GM23338 (cell line): ENCODE results near the gene CCDC191. TPM values are rescaled to one million over a fixed set of nuclear protein-coding genes. Genes with fewer than 3 reads are reported as not detected.
A peak's percentile ranks its signal among the peaks of the same experiment; 100 is the strongest.

Experiments used
- ATAC-seq: fragments of 200-7000 bp; cut with Tn5 transposase; 3 replicates; pipeline ENCODE4 v1.9.1; 2020
- DNase-seq: peaks from one replicate; pipeline ENCODE4 v3.0.0-alpha.2; 2015; ENCODE audit warnings: low spot score
- H2AFZ ChIP-seq: fragments of 200-600 bp; sonication (generic); 2 replicates; pipeline ENCODE4 v1.8.0; 2016; ENCODE audit warnings: antibody characterized with exemption, mild to moderate bottlenecking, moderate library complexity
- H3F3A ChIP-seq: fragments of 200-600 bp; sonication (generic); replicated peaks from 2 replicates; pipeline ENCODE4 v1.8.0; 2017; ENCODE audit warnings: antibody characterized with exemption, mixed run types, low read depth
- H3K27ac ChIP-seq: fragments of 200-600 bp; sonication (generic); 2 replicates; pipeline ENCODE4 v1.6.1; 2016; ENCODE audit warnings: low read depth
- H3K27me3 ChIP-seq: fragments of 200-600 bp; sonication (generic); 2 replicates; pipeline ENCODE4 v1.8.0; 2016; ENCODE audit warnings: mild to moderate bottlenecking, mixed run types, moderate library complexity; ENCODE audit not compliant: insufficient read depth
- H3K36me3 ChIP-seq: fragments of 200-600 bp; sonication (generic); 2 replicates; pipeline ENCODE4 v1.8.0; 2016; ENCODE audit warnings: mild to moderate bottlenecking; ENCODE audit not compliant: insufficient read depth
- H3K4me1 ChIP-seq: fragments of 200-600 bp; sonication (generic); 2 replicates; pipeline ENCODE4 v1.8.0; 2016; ENCODE audit warnings: mild to moderate bottlenecking, moderate library complexity; ENCODE audit not compliant: insufficient read depth
- H3K4me2 ChIP-seq: fragments of 200-600 bp; sonication (generic); 2 replicates; pipeline ENCODE4 v1.7.1; 2017; ENCODE audit warnings: mixed run types
- H3K4me3 ChIP-seq: fragments of 200-600 bp; sonication (generic); 2 replicates; pipeline ENCODE4 v1.6.1; 2016; ENCODE audit warnings: mixed run types
- H3K79me2 ChIP-seq: fragments of 200-600 bp; sonication (generic); replicated peaks from 2 replicates; pipeline ENCODE4 v1.8.0; 2017; ENCODE audit warnings: mild to moderate bottlenecking; ENCODE audit not compliant: insufficient read depth
- H3K9me2 ChIP-seq: fragments of 200-600 bp; sonication (generic); 2 replicates; pipeline ENCODE4 v1.8.0; 2017; ENCODE audit not compliant: insufficient read depth
- H4K20me1 ChIP-seq: fragments of 200-600 bp; sonication (generic); replicated peaks from 2 replicates; pipeline ENCODE4 v1.8.0; 2017; ENCODE audit warnings: mild to moderate bottlenecking; ENCODE audit not compliant: insufficient read depth
- H3K27ac Mint-ChIP-seq: 2 replicates; pipeline ENCODE4 v1.8.0; 2020; ENCODE audit warnings: inconsistent platforms, mild to moderate bottlenecking, moderate library complexity, mixed read lengths
- H3K27me3 Mint-ChIP-seq: 3 replicates; pipeline ENCODE4 v1.8.0; 2022; ENCODE audit warnings: low read depth, mild to moderate bottlenecking, moderate library complexity, mixed read lengths, inconsistent platforms; ENCODE audit not compliant: insufficient read depth, poor library complexity
- H3K36me3 Mint-ChIP-seq: 3 replicates; pipeline ENCODE4 v1.8.0; 2021; ENCODE audit warnings: low read depth, mild to moderate bottlenecking, inconsistent platforms, moderate library complexity, mixed read lengths
- H3K4me1 Mint-ChIP-seq: 3 replicates; pipeline ENCODE4 v1.8.0; 2020; ENCODE audit warnings: mild to moderate bottlenecking, inconsistent platforms, mixed read lengths
- H3K4me3 Mint-ChIP-seq: 3 replicates; pipeline ENCODE4 v1.8.0; 2021; ENCODE audit warnings: moderate library complexity, mild to moderate bottlenecking, inconsistent platforms, mixed read lengths
- H3K9me3 Mint-ChIP-seq: 3 replicates; pipeline ENCODE4 v1.8.0; 2020; ENCODE audit warnings: moderate library complexity, mild to moderate bottlenecking, inconsistent platforms, mixed read lengths
- CREB1 ChIP-seq: fragments of 250-450 bp; sonication (Bioruptor Pico); IDR thresholded peaks from 2 replicates; pipeline ENCODE4 v1.5.0; 2020; ENCODE audit warnings: low read depth, mild to moderate bottlenecking, moderate library complexity
- CTCF ChIP-seq, 2 experiments: fragments of 200-600 bp in 1 of 2; sonication (generic) in 1 of 2; conservative IDR thresholded peaks; 2 replicates each; pipeline versions ENCODE4 v1.5.1 to v1.6.1; 2016 to 2017; ENCODE audit warnings: antibody characterized with exemption in 2 of 2, low read depth in 2 of 2, mild to moderate bottlenecking in 2 of 2, moderate library complexity in 1 of 2
- ETS1 ChIP-seq: IDR thresholded peaks from 2 replicates; pipeline ENCODE4 v1.6.1; 2016; ENCODE audit warnings: antibody characterized with exemption
- EZH2 ChIP-seq: fragments of 200-600 bp; sonication (generic); IDR thresholded peaks from one replicate; pipeline ENCODE4 v1.8.0; 2017; ENCODE audit warnings: antibody characterized with exemption, mild to moderate bottlenecking, low read depth; ENCODE audit not compliant: unreplicated experiment
- EZH2phosphoT487 ChIP-seq: fragments of 200-600 bp; sonication (generic); IDR thresholded peaks from one replicate; pipeline ENCODE4 v1.8.1; 2018; ENCODE audit warnings: antibody characterized with exemption; ENCODE audit not compliant: unreplicated experiment
- JUNB ChIP-seq: IDR thresholded peaks from one replicate; pipeline ENCODE4 v1.6.1; 2016; ENCODE audit warnings: antibody characterized with exemption; ENCODE audit not compliant: unreplicated experiment
- NANOG ChIP-seq: IDR thresholded peaks from 2 replicates; pipeline ENCODE4 v1.6.1; 2016; ENCODE audit warnings: antibody characterized with exemption, borderline replicate concordance
- POLR2AphosphoS5 ChIP-seq: IDR thresholded peaks from 2 replicates; pipeline ENCODE4 v1.6.1; 2016; ENCODE audit warnings: antibody characterized with exemption, low read depth
- REST ChIP-seq: IDR thresholded peaks from one replicate; pipeline ENCODE4 v1.6.1; 2018; ENCODE audit warnings: antibody characterized with exemption; ENCODE audit not compliant: unreplicated experiment
- STAT1 ChIP-seq: IDR thresholded peaks from one replicate; pipeline ENCODE4 v1.6.1; 2016; ENCODE audit warnings: antibody characterized with exemption; ENCODE audit not compliant: unreplicated experiment
- ZNF114 ChIP-seq: fragments of 250-450 bp; sonication (Bioruptor Pico); IDR thresholded peaks from 2 replicates; pipeline ENCODE4 v1.5.0; 2020; ENCODE audit warnings: mild to moderate bottlenecking, moderate library complexity
- ZNF331 ChIP-seq: fragments of 250-450 bp; sonication (Bioruptor Pico); IDR thresholded peaks from 2 replicates; pipeline ENCODE4 v1.5.0; 2020; ENCODE audit warnings: low read depth, mild to moderate bottlenecking, moderate library complexity
- ZNF462 ChIP-seq: fragments of 250-450 bp; sonication (Bioruptor Pico); IDR thresholded peaks from 2 replicates; pipeline ENCODE4 v1.5.0; 2020; ENCODE audit warnings: mild to moderate bottlenecking, moderate library complexity
- polyA plus RNA-seq: library from polyadenylated mRNA; unstranded; fragments of >200 nt; fragmentation: Nextera tagmentation; extraction: Ambion mirVana; gene quantifications from 2 replicates; pipeline ENCODE4 v1.2.1, GENCODE V29; 2016
- total RNA-seq: library from RNA; depleted of rRNA; stranded (reverse); fragments of >200 nt; shearing (Covaris generic); gene quantifications from 2 replicates; pipeline ENCODE4 v1.2.3, GENCODE V29; 2014

Gene CCDC191
- total and polyA plus RNA-seq, 2 experiments from 2014 or later = 2.0 to 2.9 TPM

- Mint-ChIP-seq H3K4me1 (peaks cover 13% of the 10 kb centered on the region), H3K36me3 (peaks cover 10% of the 10 kb centered on the region; the same call in 1 of the 3 replicates), H3K27me3 (peaks cover 1% of the 10 kb centered on the region), H3K9me3 (no peaks in the 10 kb centered on the region; the same call in 2 of the 3 replicates), H3K27ac (no peak overlapping the region), H3K4me3 (peak overlapping the region; percentile 96)
- H3K4me1 ChIP-seq = peaks cover 10% of the 10 kb centered on the region
- H3K4me2 ChIP-seq = peak overlapping the region; percentile 85
- H3K9me2 ChIP-seq = no peaks in the 10 kb centered on the region
- DNase-seq (no peak), ATAC-seq (no peak)
- H3K27me3 ChIP-seq = no peaks in the 10 kb centered on the region
- no peaks in the 10 kb centered on the region for H3K36me3 ChIP-seq
- peaks cover 69% of the 10 kb centered on the region for H3K79me2 ChIP-seq
- TF ChIP-seq JUNB (no peak), ETS1 (no peak), REST (no peak), EZH2phosphoT487 (no peak), CREB1 (no peak), POLR2AphosphoS5 (no peak), ZNF331 (CRISPR knock-in tag) (no peak), CTCF (conservative IDR thresholded peaks at IDR 0.05; ENCODE audit: low read depth in 2 of 2) (no peak), NANOG (no peak), STAT1 (no peak), ZNF462 (no peak), EZH2 (no peak), ZNF114 (CRISPR knock-in tag) (no peak)
- H3F3A ChIP-seq = no peaks in the 10 kb centered on the region
- H2AFZ ChIP-seq = no peak overlapping the region
- peaks cover 14% of the 10 kb centered on the region; the same call in 1 of the 2 replicates for H4K20me1 ChIP-seq
- H3K27ac ChIP-seq = no peak overlapping the region
- peak overlapping the region; percentile 73; the same call in 1 of the 2 replicates for H3K4me3 ChIP-seq
Measured at GRCh38 chr3:114058646-114059045, 2.3 kb upstream of the CCDC191 start.
